Measurements from ENCODE around the gene PFKFB2. TPM values are rescaled to one million over a fixed set of nuclear protein-coding genes. Genes with fewer than 3 reads are reported as not detected.

PFKFB2 gene
- total and polyA plus RNA-seq, 2 of the 8 experiments (the other 6 are each of a cell fraction or from before 2014, with no cell fraction given) = 6.7 to 19.1 TPM

GRCh38 chr1:207032528-207033017 is 20.5 kb upstream of the PFKFB2 start, which contains the start of gene C1orf116 (continued):
- TF ChIP-seq MAFK (IDR thresholded peaks at IDR 0.05; ENCODE audit: low read depth, low read length) (peak; percentile 61; the same call in 1 of the 2 replicates), BACH1 (IDR thresholded peaks at IDR 0.05; ENCODE audit: low read length) (peak; percentile 74)

All from H1 (cell line).